Ishikawa (cell line): ENCODE data around the gene SYS1.

ENCODE experiments used
- CEBPB ChIP-seq: IDR thresholded peaks from 2 replicates; pipeline ENCODE4 v1.6.1; 2012
- CREB1 ChIP-seq: IDR thresholded peaks from 2 replicates; pipeline ENCODE4 v1.6.1; 2012; ENCODE audit warnings: low read depth
- EGR1 ChIP-seq: IDR thresholded peaks from 2 replicates; pipeline ENCODE4 v1.6.1; 2012
- EP300 ChIP-seq: IDR thresholded peaks from 2 replicates; pipeline ENCODE4 v1.6.1; 2012; ENCODE audit warnings: borderline replicate concordance
- FOXM1 ChIP-seq: IDR thresholded peaks from 2 replicates; pipeline ENCODE4 v1.6.1; 2012; ENCODE audit warnings: low read depth, borderline replicate concordance
- NFIC ChIP-seq: IDR thresholded peaks from 2 replicates; pipeline ENCODE4 v1.6.1; 2012
- RAD21 ChIP-seq: IDR thresholded peaks from 2 replicates; pipeline ENCODE4 v1.6.1; 2012; ENCODE audit warnings: low read depth
- REST ChIP-seq: IDR thresholded peaks from 2 replicates; pipeline ENCODE4 v1.6.1; 2012; ENCODE audit warnings: low read depth, mild to moderate bottlenecking
- TAF1 ChIP-seq: IDR thresholded peaks from 2 replicates; pipeline ENCODE4 v1.6.1; 2012; ENCODE audit warnings: low read depth, mild to moderate bottlenecking
- TCF12 ChIP-seq: IDR thresholded peaks from 2 replicates; pipeline ENCODE4 v1.6.1; 2012; ENCODE audit warnings: low read depth
- TEAD4 ChIP-seq: IDR thresholded peaks from 2 replicates; pipeline ENCODE4 v1.6.1; 2012
- YY1 ChIP-seq: IDR thresholded peaks from 2 replicates; pipeline ENCODE4 v1.6.1; 2012; ENCODE audit warnings: low read depth
- ZBTB7A ChIP-seq: IDR thresholded peaks from 2 replicates; pipeline ENCODE4 v1.6.1; 2012; ENCODE audit warnings: low read depth
- TF ChIP-seq, protein P1 (sequence below): IDR thresholded peaks from 2 replicates; pipeline ENCODE4 v1.6.1; 2012
- TF ChIP-seq, protein P2 (sequence below): IDR thresholded peaks from 2 replicates; pipeline ENCODE4 v1.6.1; 2012

Gene SYS1

DNA sequence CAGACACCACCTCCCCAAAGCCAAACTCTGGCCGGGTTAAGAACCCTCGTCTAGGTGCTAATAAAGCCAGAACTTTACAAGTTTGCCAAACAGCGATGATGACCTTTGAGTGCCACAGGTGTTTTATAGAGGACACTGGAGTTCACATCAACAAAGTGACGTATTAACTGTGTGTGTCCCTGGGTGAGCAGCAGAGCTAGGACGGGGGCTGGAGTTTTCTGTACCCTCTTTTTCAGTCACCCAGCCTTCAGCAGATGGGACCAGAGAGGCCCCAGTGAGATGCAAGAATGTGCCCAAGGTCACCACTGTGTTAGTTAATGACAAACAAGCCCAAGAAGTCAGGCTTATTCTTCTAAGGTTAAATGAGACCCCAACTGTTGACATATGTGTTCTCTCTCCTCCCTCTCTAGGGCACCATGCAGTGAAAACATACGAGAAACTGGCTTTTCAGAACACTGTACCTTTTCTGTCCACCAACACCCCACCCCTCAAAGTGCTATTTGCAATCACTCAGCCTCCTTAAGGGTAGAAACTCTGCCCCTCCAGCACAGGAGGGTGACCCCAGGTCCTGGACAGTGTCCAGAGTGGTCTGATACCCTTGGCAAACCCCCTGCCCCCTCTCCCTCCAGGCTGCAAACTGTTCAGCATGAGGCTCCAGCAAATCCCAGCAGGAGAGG lies 20.0 kb upstream of the SYS1 start:
- no peak for TF ChIP-seq RAD21
- TF ChIP-seq TAF1, result no peak
- no peak for TF ChIP-seq EGR1
- no peak for TF ChIP-seq CEBPB
- TF ChIP-seq TEAD4, result no peak
- no peak for TF ChIP-seq NFIC
- TF ChIP-seq TCF12, result no peak
- no peak for TF ChIP-seq EP300
- TF ChIP-seq REST, result no peak
- TF ChIP-seq YY1, result no peak
- no peak for TF ChIP-seq FOXM1
- TF ChIP-seq, protein P1, sequence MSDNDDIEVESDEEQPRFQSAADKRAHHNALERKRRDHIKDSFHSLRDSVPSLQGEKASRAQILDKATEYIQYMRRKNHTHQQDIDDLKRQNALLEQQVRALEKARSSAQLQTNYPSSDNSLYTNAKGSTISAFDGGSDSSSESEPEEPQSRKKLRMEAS, result no peak
- TF ChIP-seq ZBTB7A, result no peak
- no peak for TF ChIP-seq CREB1

GRCh38 chr20:45343532-45344167 lies 19.3 kb upstream of the SYS1 start:
- TF ChIP-seq FOXM1 (peak; percentile 50; the same call in 1 of the 2 replicates), EGR1 (no peak), ZBTB7A (peak; percentile 43; the same call in 1 of the 2 replicates), CREB1 (no peak), RAD21 (no peak), EP300 (no peak), TEAD4 (no peak), TCF12 (no peak), NFIC (no peak), CEBPB (no peak), YY1 (no peak), TAF1 (no peak), REST (no peak)
- TF ChIP-seq, protein P1, result 0 out of 2 replicates have a peak, but pooled peaks have one; percentile 2
- TF ChIP-seq, protein P2, sequence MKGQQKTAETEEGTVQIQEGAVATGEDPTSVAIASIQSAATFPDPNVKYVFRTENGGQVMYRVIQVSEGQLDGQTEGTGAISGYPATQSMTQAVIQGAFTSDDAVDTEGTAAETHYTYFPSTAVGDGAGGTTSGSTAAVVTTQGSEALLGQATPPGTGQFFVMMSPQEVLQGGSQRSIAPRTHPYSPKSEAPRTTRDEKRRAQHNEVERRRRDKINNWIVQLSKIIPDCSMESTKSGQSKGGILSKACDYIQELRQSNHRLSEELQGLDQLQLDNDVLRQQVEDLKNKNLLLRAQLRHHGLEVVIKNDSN, result no peak

DNA sequence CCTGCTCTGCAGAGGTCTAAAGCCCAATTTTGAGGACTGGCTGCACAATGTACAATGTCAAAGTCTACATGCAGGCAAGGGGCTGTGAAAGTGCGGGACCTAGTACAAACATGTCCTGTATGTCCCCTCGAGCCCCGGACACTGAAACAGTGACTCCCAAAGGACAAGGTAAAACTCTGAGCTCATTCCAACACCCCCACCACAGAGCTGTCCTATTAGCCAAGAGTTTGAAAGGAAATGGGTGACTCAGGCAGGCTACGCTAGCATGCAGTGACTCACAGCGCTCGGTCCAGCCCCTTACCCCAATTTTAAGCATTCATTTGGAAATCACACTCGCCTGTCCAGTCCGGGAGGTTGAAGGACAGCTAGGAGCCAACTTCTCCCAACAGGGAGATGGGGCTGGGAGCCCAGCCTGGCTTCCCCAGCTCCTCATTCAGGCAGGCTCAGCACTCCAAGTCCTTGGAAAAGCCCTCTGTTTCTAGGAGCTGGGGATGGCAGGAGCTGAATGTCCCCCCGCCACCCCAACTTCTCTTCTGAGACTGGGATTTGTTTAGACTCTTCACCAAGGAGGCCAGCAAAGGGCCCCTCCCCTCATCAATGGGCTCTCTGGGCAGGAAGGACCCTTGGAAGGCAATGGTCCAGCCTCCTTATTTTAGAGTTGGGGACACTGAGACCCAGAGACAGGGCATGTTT lies 18.6 kb upstream of the SYS1 start:
- TF ChIP-seq, protein P2, result no peak
- no peak for TF ChIP-seq TAF1
- TF ChIP-seq CEBPB, result peak; percentile 60
- TF ChIP-seq TEAD4, result peak; percentile 47
- TF ChIP-seq ZBTB7A, result peak; percentile 84
- TF ChIP-seq NFIC, result peak; percentile 39
- TF ChIP-seq TCF12, result peak; percentile 56; the same call in 1 of the 2 replicates
- TF ChIP-seq CREB1, result no peak
- peak; percentile 46; the same call in 1 of the 2 replicates for TF ChIP-seq EP300

DNA sequence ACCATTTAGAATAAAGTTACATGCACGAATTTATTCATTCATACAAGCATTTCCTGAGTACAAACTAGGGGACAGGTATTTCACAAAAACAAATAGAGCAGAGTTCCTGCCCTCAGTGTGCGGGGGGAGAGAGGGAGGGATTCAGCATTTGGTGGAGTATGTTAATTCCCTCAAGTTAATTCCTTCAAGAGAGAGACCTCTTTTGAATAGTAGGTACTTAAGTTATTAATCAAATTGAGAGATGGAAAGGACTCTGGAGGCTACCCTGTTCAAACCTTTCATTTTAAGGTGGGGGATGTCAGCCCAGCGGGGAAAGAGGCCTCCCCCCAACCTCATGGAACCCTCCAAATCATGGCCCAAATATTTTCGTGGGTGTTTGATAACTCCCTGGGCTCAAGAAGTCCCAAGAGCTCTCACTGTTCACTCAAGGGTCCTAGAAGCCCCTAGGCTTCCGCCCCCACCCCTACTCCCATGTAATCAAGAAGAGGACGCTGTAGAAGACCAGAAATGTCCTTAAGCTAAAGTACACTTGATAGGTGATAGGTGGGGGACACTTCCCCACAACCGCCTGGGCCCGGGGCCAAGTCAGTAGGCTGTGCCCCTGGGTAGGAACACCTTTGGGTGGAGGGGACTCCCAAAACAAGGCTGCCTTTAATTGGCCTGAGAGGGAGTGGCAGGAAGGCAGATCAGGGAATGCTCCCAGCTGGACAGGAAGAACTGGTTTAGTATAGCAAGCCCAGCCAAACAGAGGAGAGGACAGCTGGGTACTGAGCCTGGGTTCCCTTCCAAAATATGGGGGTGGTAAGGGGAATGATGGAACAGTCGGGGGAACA lies 17.6 kb upstream of the SYS1 start:
- TF ChIP-seq YY1 (peak; percentile 73), EP300 (peak; percentile 85; the same call in 1 of the 2 replicates), TCF12 (peak; percentile 89), TEAD4 (peak; percentile 91), CREB1 (no peak), ZBTB7A (peak; percentile 62), FOXM1 (peak; percentile 43; the same call in 1 of the 2 replicates), NFIC (peak; percentile 93), EGR1 (peak; percentile 36), REST (no peak)
- TF ChIP-seq, protein P1, result peak; percentile 40
